Right lung (tissue), 5 donors: ENCODE measurements around the gene OR3A2. TPM values are rescaled to one million over a fixed set of nuclear protein-coding genes. Genes with fewer than 3 reads are reported as not detected.
A peak's percentile ranks its signal among the peaks of the same experiment; 100 is the strongest.
"Not testable (repeated sequence)": the region's sequence is repeated elsewhere in the genome, so short reads cannot be mapped to it uniquely, and the experiment has no call there.

ENCODE experiments used
- DNase-seq, 2 donors: peaks; one replicate each; pipeline ENCODE4 v3.0.0-alpha.2; 2013
- polyA plus RNA-seq, 5 donors: library from polyadenylated mRNA; unstranded; fragments of 120-200 nt; gene quantifications; one replicate each; pipeline versions ENCODE4 v1.2.1 to v1.2.3, GENCODE V29; 2013; ENCODE audit warnings: inconsistent platforms in 1 of 5, low replicate concordance in 1 of 5; ENCODE audit not compliant: insufficient read length in 5 of 5, insufficient read depth in 1 of 5

Gene OR3A2
- polyA plus RNA-seq, 5 donors = 0.16 to 0.85 (median 0.35) TPM; not detected in 1

DNA sequence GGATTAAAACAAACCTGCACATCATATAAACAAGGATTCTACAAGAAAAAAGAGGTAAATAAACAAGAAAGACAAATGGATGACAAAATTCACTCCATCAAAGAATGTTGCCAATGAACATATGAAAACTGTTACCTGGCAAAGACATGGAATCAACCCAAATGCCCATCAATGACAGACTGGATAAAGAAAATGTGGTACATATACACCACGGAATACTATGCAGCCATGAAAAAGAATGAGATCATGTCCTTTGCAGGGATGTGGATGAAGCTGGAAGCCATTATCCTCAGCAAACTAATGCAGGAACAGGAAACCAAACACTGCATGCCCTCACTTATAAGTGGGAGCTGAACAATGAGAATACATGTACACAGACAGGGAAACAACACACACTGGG, 92.6 kb downstream of the OR3A2 start:
- DNase-seq = not testable (repeated sequence)

DNA sequence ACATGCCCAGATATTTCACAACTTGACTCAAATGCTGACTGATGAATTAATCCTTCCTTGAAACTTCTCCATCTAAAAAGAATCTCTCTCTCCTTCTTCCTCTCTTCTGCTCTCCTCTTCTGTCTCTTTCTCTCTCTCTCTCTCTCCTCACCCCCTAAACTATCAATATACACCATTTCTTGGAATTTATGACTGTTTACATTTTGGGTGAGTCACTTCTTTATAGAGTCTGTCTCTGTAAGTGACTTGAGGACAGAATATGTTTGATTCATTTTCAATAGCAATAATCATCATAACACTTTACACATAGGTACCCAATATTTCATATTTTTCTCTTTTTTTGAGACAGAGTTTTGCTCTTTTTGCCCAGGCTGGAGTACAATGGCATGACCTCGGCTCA, 103.2 kb downstream of the OR3A2 start:
- no peak for DNase-seq

DNA sequence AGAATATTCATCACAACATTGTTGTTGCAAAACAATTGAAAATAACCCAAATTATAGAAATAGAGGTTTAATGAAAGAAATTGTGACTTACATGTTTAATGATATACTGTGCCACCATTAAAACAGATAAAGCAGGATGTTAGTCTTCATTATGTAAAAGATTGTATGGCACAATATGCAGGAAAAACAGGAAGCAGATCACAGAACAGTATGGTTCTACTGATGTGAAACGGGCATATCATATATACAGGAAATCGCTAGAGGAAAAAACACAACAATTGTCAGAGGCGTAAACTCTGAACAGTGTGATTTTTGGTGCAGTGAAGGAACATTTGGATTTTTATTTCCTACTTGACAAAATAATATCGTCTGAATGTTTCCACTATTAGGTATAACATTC, 110.0 kb downstream of the OR3A2 start:
- DNase-seq = no peak

DNA sequence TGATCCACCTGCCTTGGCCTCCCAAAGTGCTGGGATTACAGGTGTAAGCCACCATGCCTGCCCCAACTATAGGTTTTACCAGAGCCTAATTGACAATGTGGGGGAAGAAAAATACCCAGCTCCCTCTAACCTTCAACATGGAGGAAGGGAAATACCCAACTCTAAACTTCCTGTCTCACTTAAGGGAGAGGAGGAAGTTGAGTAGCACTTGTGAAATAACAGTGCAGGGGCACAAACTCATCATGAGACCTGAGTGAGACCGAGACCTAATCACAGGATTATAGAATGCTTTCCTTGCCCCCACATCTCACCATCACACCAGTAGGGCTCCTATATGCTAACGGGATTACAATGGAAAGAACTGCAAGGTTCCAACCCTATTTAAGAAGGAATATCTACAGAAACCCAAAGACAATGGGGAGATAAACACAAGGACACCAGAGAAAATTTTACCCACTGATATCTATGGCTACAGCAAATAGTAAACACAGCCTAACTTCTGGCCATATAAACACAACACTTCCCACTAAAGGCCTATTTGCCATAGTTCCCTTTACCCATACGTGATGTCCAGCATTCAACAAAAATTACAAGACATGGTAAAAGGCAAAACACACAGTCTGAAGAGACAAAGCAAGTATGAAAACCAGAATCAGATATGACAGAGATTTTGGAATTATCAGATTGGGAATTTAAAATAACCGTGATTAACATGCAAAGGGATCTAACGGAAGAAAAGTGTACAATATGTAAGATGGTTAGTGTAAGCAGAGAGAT, 114.8 kb downstream of the OR3A2 start:
- DNase-seq = no peak

DNA sequence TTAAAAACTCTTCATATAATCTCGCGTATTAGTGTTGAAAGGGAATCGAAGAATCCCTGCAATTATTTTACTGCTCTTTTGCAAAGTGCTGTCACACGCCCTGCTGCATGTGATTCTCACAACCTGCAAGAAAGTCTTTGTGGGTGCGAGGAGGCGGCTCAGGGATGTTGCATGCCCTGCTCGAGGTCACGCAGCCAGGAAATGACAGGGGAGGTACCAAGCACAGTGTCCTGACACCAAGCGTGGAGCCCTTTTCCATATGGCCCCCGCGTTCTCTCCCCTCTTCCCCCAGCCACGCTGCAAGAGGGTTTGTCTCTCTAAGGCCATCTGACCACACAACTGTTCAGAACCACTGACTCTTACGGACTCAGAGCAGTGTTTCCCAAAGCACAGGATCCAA, 125.5 kb downstream of the OR3A2 start:
- DNase-seq = no peak

DNA sequence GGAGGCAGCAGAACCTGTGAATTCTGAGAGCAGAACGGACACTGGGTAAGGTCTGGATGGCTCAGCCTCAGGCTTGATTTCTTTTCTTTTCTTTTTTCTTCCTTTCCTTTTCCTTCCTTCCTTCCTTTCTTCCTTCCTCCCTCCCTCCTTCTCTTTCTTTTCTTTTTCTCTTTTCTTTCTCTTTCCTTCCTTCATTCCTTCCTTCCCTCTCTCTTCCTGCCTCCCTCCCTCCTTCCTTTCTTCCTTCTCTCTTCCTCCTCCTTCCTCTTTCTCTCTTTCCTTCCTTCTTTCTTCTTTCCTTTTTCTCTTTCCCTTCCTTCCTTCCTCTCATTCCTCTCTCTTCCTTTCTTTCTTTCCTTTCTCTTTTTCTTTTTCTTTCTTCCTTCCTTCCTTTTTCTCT, 125.9 kb downstream of the OR3A2 start:
- DNase-seq = no peak

DNA sequence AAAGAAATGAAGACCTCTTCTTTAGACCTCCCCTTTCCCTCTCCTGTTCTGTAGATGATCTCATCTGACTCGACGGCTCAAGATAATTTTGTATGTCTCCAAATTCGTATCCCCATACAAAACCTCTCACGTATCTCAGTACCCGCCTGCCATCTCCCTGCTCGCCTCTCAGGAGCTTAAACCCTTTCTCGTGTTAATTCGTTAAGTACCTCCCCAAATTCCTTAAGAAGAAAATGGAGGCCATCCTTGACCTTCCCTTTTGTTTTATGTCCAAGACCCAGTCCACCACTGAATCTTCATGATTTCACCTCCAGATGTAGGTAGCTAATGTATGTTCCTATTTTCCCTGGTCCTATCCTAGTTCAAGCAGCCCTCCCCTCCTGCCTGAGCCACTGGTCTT, 129.5 kb downstream of the OR3A2 start:
- no peak for DNase-seq

DNA sequence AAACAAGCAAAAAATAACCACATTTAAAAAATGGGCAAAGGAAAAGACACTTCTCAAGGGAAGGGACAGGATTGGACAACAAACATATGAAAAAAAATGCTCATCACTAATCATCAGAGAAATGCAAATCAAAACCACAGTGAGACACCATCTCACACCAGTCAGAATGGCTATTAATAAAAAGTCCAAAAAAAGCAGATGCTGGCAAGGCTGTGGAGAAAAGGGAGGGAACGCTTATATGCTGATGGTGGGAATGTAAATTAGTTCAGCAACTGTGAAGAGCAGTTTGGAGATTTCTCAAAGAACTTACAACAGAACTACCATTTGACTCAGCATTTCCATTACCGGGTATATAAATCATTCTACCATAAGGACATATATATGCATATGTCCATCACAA, 137.1 kb downstream of the OR3A2 start:
- not testable (repeated sequence) for DNase-seq

DNA sequence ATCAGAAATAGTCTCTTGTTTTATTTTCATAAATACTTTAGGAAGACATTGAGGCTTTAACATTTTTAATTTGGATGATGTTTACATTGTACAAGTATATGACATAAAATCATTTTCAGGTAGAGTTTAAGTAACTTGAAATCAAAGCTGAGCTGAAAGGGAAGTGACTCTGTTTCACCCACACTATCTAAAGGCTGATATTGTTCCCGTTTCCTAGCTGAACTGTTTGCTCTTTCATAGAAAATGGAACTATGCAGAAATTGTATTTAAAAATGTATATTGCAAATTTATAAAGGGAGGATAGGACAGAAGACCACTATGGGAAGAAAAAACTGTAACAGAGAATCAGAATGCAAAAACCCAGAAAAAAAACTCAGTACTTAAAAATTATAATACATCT, 141.3 kb downstream of the OR3A2 start:
- not testable (repeated sequence) for DNase-seq

DNA sequence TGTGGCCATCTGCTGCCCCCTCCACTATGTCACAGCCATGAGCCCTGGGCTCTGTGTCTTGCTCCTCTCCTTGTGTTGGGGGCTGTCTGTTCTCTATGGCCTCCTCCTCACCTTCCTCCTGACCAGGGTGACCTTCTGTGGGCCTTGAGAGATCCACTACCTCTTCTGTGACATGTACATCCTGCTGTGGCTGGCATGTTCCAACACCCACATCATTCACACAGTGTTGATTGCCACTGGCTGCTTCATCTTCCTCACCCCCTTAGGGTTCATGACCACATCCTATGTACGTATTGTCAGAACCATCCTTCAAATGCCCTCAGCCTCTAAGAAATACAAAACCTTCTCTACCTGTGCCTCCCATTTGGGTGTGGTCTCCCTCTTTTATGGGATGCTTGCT, 145.1 kb downstream of the OR3A2 start:
- DNase-seq = not testable (repeated sequence)

DNA sequence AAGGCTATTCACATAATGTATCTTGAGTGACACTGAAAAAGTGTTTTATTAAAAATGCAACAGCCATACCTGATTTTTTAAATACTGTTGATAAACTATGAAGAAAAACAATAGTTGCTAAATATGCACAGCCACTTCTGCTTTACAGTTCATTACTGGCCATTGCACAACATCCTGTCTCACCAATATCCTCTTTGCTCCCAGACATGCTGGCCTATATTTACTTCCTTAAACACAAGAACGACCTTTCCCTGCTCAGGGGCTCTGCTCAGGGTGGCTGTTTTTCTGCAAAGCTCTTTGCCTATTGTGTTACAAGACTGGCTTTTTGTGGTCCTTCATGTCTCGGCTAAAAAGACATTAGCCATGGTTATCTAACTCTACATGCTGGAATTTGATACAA, 147.4 kb downstream of the OR3A2 start:
- peak; percentile 19 to 23 for DNase-seq

DNA sequence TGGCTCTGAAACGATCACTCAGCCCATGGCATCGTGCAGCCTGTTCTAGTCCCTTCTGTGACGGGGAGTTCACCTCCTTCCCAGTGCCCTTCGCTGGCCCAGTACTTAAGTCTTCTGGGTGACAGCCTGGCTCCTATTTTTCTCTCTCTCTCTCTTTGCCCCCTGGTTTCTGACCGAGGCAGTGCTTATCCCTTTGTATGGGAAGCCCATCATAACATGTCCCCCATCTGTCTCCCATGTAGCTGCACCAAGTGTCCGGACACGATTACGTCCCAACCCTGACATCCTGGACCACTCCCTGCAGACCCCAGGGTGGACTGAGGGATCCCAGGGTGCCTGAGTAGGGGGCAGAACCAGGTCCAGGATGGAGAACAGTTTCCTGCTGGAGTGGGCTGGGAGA, 153.8 kb downstream of the OR3A2 start:
- DNase-seq = not testable (repeated sequence)

Other genes with a start within 250 kb of the OR3A2 start
- not detected for gene OR1A2, start 188.8 kb downstream of the OR3A2 start, polyA plus RNA-seq
- under 1 TPM in 3 of 5 donors, not detected in 2; 0.07 to 0.12 (median 0.09) TPM for gene OR1A1, start 178.6 kb downstream of the OR3A2 start, polyA plus RNA-seq
- under 1 TPM in 1 of 5 donors, not detected in 4; 0.09 TPM for gene OR3A1, start 87.9 kb downstream of the OR3A2 start, polyA plus RNA-seq
- under 1 TPM in 1 of 5 donors, not detected in 4; 0.10 TPM for gene OR1E1, start 12.1 kb upstream of the OR3A2 start, polyA plus RNA-seq
- under 1 TPM in 3 of 5 donors, not detected in 2; 0.06 to 0.15 (median 0.13) TPM for gene OR3A3, start 25.1 kb upstream of the OR3A2 start, polyA plus RNA-seq
- gene OR1E2, start 47.5 kb upstream of the OR3A2 start, polyA plus RNA-seq = under 1 TPM in 1 of 5 donors, not detected in 4; 0.18 TPM
- gene SPATA22, start 85.5 kb upstream of the OR3A2 start, polyA plus RNA-seq = 1 to 10 TPM in 1 of 5 donors, under 1 TPM in 1, not detected in 3; 0.43 to 1.1 TPM
- gene ASPA, start 89.7 kb upstream of the OR3A2 start, polyA plus RNA-seq = 10 to 100 TPM; 23.7 to 73.8 (median 65.8) TPM
- 1 to 10 TPM; 1.3 to 4.0 (median 2.2) TPM for gene TRPV3, start 171.5 kb upstream of the OR3A2 start, polyA plus RNA-seq
- gene TRPV1, start 223.1 kb upstream of the OR3A2 start, polyA plus RNA-seq = 10 to 100 TPM in 2 of 5 donors, 1 to 10 TPM in 3; 7.6 to 10.7 (median 9.8) TPM
- gene SHPK, start 249.9 kb upstream of the OR3A2 start, polyA plus RNA-seq = 10 to 100 TPM; 11.4 to 14.7 (median 13.3) TPM